GM12878 (cell line): Measurements from ENCODE around the gene GOLGA6L9. TPM values are rescaled to one million over a fixed set of nuclear protein-coding genes. Genes with fewer than 3 reads are reported as not detected.
"Not testable (repeated sequence)": the region's sequence is repeated elsewhere in the genome, so short reads cannot be mapped to it uniquely, and the experiment has no call there.

Experiments
- ATAC-seq: fragments of 200-7000 bp; cut with Tn5 transposase; 3 replicates; pipeline ENCODE4 v1.9.1; 2020; ENCODE audit warnings: mild to moderate bottlenecking, moderate library complexity
- BruUV-seq: library from RNA; stranded (reverse); fragments of 400-500 nt; replicated peaks from 2 replicates; lab custom pipeline; 2021; lab: Mats Ljungman, UMichigan
- CTCF ChIA-PET: fragments of 300-600 bp; sonication (Branson Sonifier 250); formaldehyde crosslinking; extraction: SDS; loops from one replicate; lab custom pipeline; 2021; ENCODE audit warnings: inconsistent platforms; lab: Yijun Ruan, JAX
- POLR2A ChIA-PET: fragments of 350-600 bp; formaldehyde crosslinking; extraction: SDS; loops from one replicate; lab custom pipeline; 2021; ENCODE audit warnings: inconsistent platforms; lab: Charles Lee
- RAD21 ChIA-PET: fragments of 300-600 bp; sonication (Branson Sonifier 250); formaldehyde crosslinking; loops from one replicate; lab custom pipeline; 2023; ENCODE audit warnings: antibody characterized with exemption; ENCODE audit not compliant: unreplicated experiment; lab: Charles Lee
- SMC1A ChIA-PET: fragments of 300-600 bp; sonication (Branson Sonifier 250); formaldehyde crosslinking; loops from one replicate; lab custom pipeline; 2023; ENCODE audit not compliant: unreplicated experiment, uncharacterized antibody; lab: Charles Lee
- DNase-seq: peaks from one replicate; pipeline ENCODE4 v3.0.0-alpha.2; 2011; ENCODE audit warnings: low read depth, low spot score
- FAIRE-seq: peaks from 3 replicates; lab custom pipeline; 2011; peaks lifted over from hg19 to GRCh38; lab: Jason Lieb, UNC
- H2AFZ ChIP-seq: 2 replicates; pipeline ENCODE4 v1.6.0; 2011; ENCODE audit warnings: low read depth, low read length, control low read depth; ENCODE audit not compliant: control insufficient read depth
- H3K27ac ChIP-seq: 2 replicates; pipeline ENCODE4 v1.5.1; 2011; ENCODE audit warnings: control low read depth; ENCODE audit not compliant: control insufficient read depth, insufficient read depth
- H3K27me3 ChIP-seq, 2 experiments: replicated peaks in 1 of 2; 2 replicates each; pipeline versions ENCODE4 v1.6.0 to v1.6.1; 2011; ENCODE audit warnings: low read length in 1 of 2; ENCODE audit not compliant: control insufficient read depth in 2 of 2, insufficient read depth in 2 of 2
- H3K36me3 ChIP-seq, 2 experiments: 2 replicates each; pipeline ENCODE4 v1.5.1; 2011; ENCODE audit warnings: low read length in 1 of 2; ENCODE audit not compliant: control insufficient read depth in 2 of 2, insufficient read depth in 2 of 2
- H3K4me1 ChIP-seq: 2 replicates; pipeline ENCODE4 v1.6.1; 2011; ENCODE audit warnings: mild to moderate bottlenecking, low read length, moderate library complexity, mixed read lengths; ENCODE audit not compliant: control insufficient read depth, insufficient read depth
- H3K4me2 ChIP-seq: 2 replicates; pipeline ENCODE4 v1.6.0; 2011; ENCODE audit warnings: control low read depth; ENCODE audit not compliant: control insufficient read depth, insufficient read depth
- H3K4me3 ChIP-seq: fragments of 200-600 bp; sonication (generic); 2 replicates; pipeline ENCODE4 v1.5.1; 2016
- H3K79me2 ChIP-seq: 2 replicates; pipeline ENCODE4 v1.6.0; 2011; ENCODE audit warnings: low read length; ENCODE audit not compliant: control insufficient read depth, insufficient read depth
- H3K9ac ChIP-seq: 2 replicates; pipeline ENCODE4 v1.8.0; 2011; ENCODE audit warnings: low read length, control low read depth, mixed read lengths; ENCODE audit not compliant: control insufficient read depth, insufficient read depth
- H3K9me3 ChIP-seq: replicated peaks from 3 replicates; pipeline ENCODE4 v1.5.1; 2011; ENCODE audit warnings: mild to moderate bottlenecking, low read length; ENCODE audit not compliant: control insufficient read depth, insufficient read depth
- H4K20me1 ChIP-seq: 2 replicates; pipeline ENCODE4 v1.6.0; 2011; ENCODE audit not compliant: control insufficient read depth, insufficient read depth
- ATF7 ChIP-seq: fragments of 450-650 bp; IDR thresholded peaks from 2 replicates; pipeline ENCODE4 v1.6.1; 2016; ENCODE audit warnings: low read depth, mild to moderate bottlenecking
- RUNX3 ChIP-seq: IDR thresholded peaks from 2 replicates; pipeline ENCODE4 v1.6.1; 2012; ENCODE audit warnings: low read length, inconsistent platforms
- WGBS: methylation state at CpG from one replicate; pipeline ENCODE4 v1.1.6; 2016; ENCODE audit warnings: low lambda C conversion rate; ENCODE audit not compliant: insufficient replicate concordance, insufficient coverage; ENCODE audit errors: missing lambda C conversion rate; 5-methylcytosine and 5-hydroxymethylcytosine counted together
- in situ Hi-C: fragments of 300-500 bp; cut with MboI; formaldehyde crosslinking; loops from 9 replicates; pipeline ENCODE4 v1.14.3; 2018; ENCODE audit warnings: mixed read lengths
- intact Hi-C: fragments of 100-400 bp; cut with micrococcal nuclease; formaldehyde crosslinking; loops from one replicate; pipeline ENCODE4 v1.14.2; 2022; ENCODE audit not compliant: unreplicated experiment
- polyA plus RNA-seq, 11 experiments: library from polyadenylated mRNA; depleted of rRNA in 4 of 11; unstranded in 6 of 11; stranded (reverse) in 5 of 11; fragments of >200 nt; fragmentation: Nextera tagmentation in 4 of 11; fragmentation: Illumina TruSeq in 1 of 11; extraction: Ambion mirVana in 4 of 11; extraction: Trizol in 1 of 11; gene quantifications; 1 replicate in 1 of 11; 2 replicates in 10 of 11; pipeline versions ENCODE4 v1.2.1 to v1.2.3, GENCODE V29; 2011 to 2016; ENCODE audit warnings: inconsistent platforms in 2 of 11, missing spikeins in 2 of 11, low read depth in 1 of 11
- total RNA-seq, 4 experiments: library from RNA; depleted of rRNA in 3 of 4; stranded (reverse); fragments of >200 nt in 3 of 4; fragmentation: Illumina TruSeq in 1 of 4; extraction: Trizol in 1 of 4; gene quantifications; 2 replicates each; pipeline versions ENCODE4 v1.2.1 to v1.2.3, GENCODE V29; 2013 to 2021

GOLGA6L9 gene
- total and polyA plus RNA-seq, 10 of the 15 experiments (the other 5 are each of a cell fraction or from before 2014, with no cell fraction given): 0.35 to 4.6 (median 1.4) TPM

GRCh38 chr15:82411595-82411994, 18.0 kb upstream of the GOLGA6L9 start:
- DNase-seq, H3K4me2 ChIP-seq, H3K79me2 ChIP-seq, H3K4me3 ChIP-seq, H3K27ac ChIP-seq, POLR2A ChIA-PET, H3K27me3 ChIP-seq, RAD21 ChIA-PET, H4K20me1 ChIP-seq, H3K9ac ChIP-seq, H3K4me1 ChIP-seq, in situ Hi-C loops, H3K9me3 ChIP-seq, FAIRE-seq, H3K36me3 ChIP-seq, intact Hi-C loops, H2AFZ ChIP-seq, BruUV-seq: not testable (repeated sequence)
- TF ChIP-seq ATF7 (peak; percentile 24; the same call in 1 of the 2 replicates), RUNX3 (peak; percentile 63; the same call in 1 of the 2 replicates)
- 96% methylated on average over 1 of the region's 1 CpG for WGBS
- peak; percentile 77 for ATAC-seq
- SMC1A ChIA-PET: interaction anchor here (0.6 kb wide), 1 partner anchor 25 kb away, joined by 3 read pairs; no protein-coding TSS in a partner anchor
- CTCF ChIA-PET: interaction anchor here (1.7 kb wide), 1 partner anchor 12 kb away, joined by 6 read pairs; no protein-coding TSS in a partner anchor

GRCh38 chr15:82414525-82415191, 15.0 kb upstream of the GOLGA6L9 start:
- H3K27ac ChIP-seq, BruUV-seq: not testable (repeated sequence)

GRCh38 chr15:82420516-82420915, 9.1 kb upstream of the GOLGA6L9 start:
- FAIRE-seq, CTCF ChIA-PET, ATAC-seq, H3K9ac ChIP-seq, in situ Hi-C loops, H2AFZ ChIP-seq, H3K4me2 ChIP-seq, SMC1A ChIA-PET, RAD21 ChIA-PET, H3K79me2 ChIP-seq, H3K4me3 ChIP-seq, DNase-seq, H3K4me1 ChIP-seq, H3K27ac ChIP-seq, H3K9me3 ChIP-seq, BruUV-seq, H3K27me3 ChIP-seq, intact Hi-C loops, H4K20me1 ChIP-seq, POLR2A ChIA-PET, H3K36me3 ChIP-seq: not testable (repeated sequence)
- 53% methylated on average over 2 of the region's 2 CpGs for WGBS

More at GRCh38 chr15:82414525-82415191, 15.0 kb upstream of the GOLGA6L9 start:
- DNase-seq, SMC1A ChIA-PET, H2AFZ ChIP-seq, POLR2A ChIA-PET, ATAC-seq, H3K9me3 ChIP-seq, H3K27me3 ChIP-seq, RAD21 ChIA-PET, H3K4me3 ChIP-seq, H3K4me2 ChIP-seq, H3K9ac ChIP-seq, H3K79me2 ChIP-seq, H3K36me3 ChIP-seq, FAIRE-seq, intact Hi-C loops, H3K4me1 ChIP-seq, H4K20me1 ChIP-seq, CTCF ChIA-PET, in situ Hi-C loops: not testable (repeated sequence)
- 82% methylated on average over 6 of the region's 6 CpGs for WGBS

- H3K36me3 ChIP-seq, in situ Hi-C loops, SMC1A ChIA-PET, H3K9me3 ChIP-seq, H2AFZ ChIP-seq, RAD21 ChIA-PET, POLR2A ChIA-PET, ATAC-seq, BruUV-seq, H3K4me1 ChIP-seq, H3K79me2 ChIP-seq, CTCF ChIA-PET, H3K4me2 ChIP-seq, H3K27ac ChIP-seq, H3K27me3 ChIP-seq, H4K20me1 ChIP-seq, H3K4me3 ChIP-seq, DNase-seq, FAIRE-seq, H3K9ac ChIP-seq, intact Hi-C loops: not testable (repeated sequence)
- WGBS: no CpG with 5 or more reads among the region's 1 CpG
Measured at GRCh38 chr15:82420966-82421365, 8.7 kb upstream of the GOLGA6L9 start.
